Measurements from ENCODE around the gene CKAP2L. TPM values are rescaled to one million over a fixed set of nuclear protein-coding genes. Genes with fewer than 3 reads are reported as not detected.

CKAP2L gene
- total RNA-seq: 2.4 and 12.8 TPM in 2 replicates

GRCh38 chr2:112764071-112765044 lies at the start of gene CKAP2L:
TSS of gene CKAP2L (minus strand) at chr2:112764609. CDS start at chr2:112764598, 11 bp downstream.
- DNase-seq: peak; percentile 99

GRCh38 chr2:112813280-112813966 lies 49.0 kb upstream of the CKAP2L start:
- DNase-seq: no peak

GRCh38 chr2:112812318-112813267 lies 48.2 kb upstream of the CKAP2L start:
- peak; percentile 81 for DNase-seq

- peak; percentile 99 for DNase-seq
Measured at GRCh38 chr2:112811841-112812306, 47.5 kb upstream of the CKAP2L start.

GRCh38 chr2:112811276-112811831 lies 46.9 kb upstream of the CKAP2L start:
- DNase-seq: no peak

GRCh38 chr2:112809112-112809511 lies 44.7 kb upstream of the CKAP2L start:
- DNase-seq: no peak

- DNase-seq: no peak
Measured at GRCh38 chr2:112807233-112807807, 42.9 kb upstream of the CKAP2L start.

GRCh38 chr2:112805542-112805941 lies 41.1 kb upstream of the CKAP2L start:
- no peak for DNase-seq

- DNase-seq: no peak
Measured at GRCh38 chr2:112803691-112804521, 39.5 kb upstream of the CKAP2L start.

- DNase-seq: no peak
Measured at GRCh38 chr2:112800881-112801583, 36.6 kb upstream of the CKAP2L start.

- no peak for DNase-seq
Measured at GRCh38 chr2:112798979-112799975, 34.9 kb upstream of the CKAP2L start.

- no peak for DNase-seq
Measured at GRCh38 chr2:112796486-112796885, 32.1 kb upstream of the CKAP2L start.

- no peak for DNase-seq
Measured at GRCh38 chr2:112795774-112796173, 31.4 kb upstream of the CKAP2L start.

- DNase-seq: no peak
Measured at GRCh38 chr2:112794841-112795240, 30.4 kb upstream of the CKAP2L start.

GRCh38 chr2:112794131-112794733 lies 29.8 kb upstream of the CKAP2L start:
- peak; percentile 77 for DNase-seq

GRCh38 chr2:112793449-112793978 lies 29.1 kb upstream of the CKAP2L start:
- no peak for DNase-seq

- no peak for DNase-seq
Measured at GRCh38 chr2:112792419-112792818, 28.0 kb upstream of the CKAP2L start.

- DNase-seq: no peak
Measured at GRCh38 chr2:112791693-112792230, 27.4 kb upstream of the CKAP2L start.

All from dermis blood vessel endothelial cell (primary cell).